HCT116 (cell line): Measurements from ENCODE around the gene CUEDC1. TPM values are rescaled to one million over a fixed set of nuclear protein-coding genes. Genes with fewer than 3 reads are reported as not detected.
A peak's percentile ranks its signal among the peaks of the same experiment; 100 is the strongest.

ENCODE experiments used
- ATAC-seq: fragments of 200-7000 bp; cut with Tn5 transposase; 2 replicates; pipeline ENCODE4 v1.9.1; 2020; ENCODE audit warnings: mild to moderate bottlenecking, moderate library complexity
- BruUV-seq: library from RNA; stranded (reverse); fragments of 400-500 nt; replicated peaks from 2 replicates; lab custom pipeline; 2021; lab: Mats Ljungman, UMichigan
- CTCF ChIA-PET: fragments of 300-600 bp; sonication (Branson Sonifier 250); formaldehyde crosslinking; loops from one replicate; lab custom pipeline; 2021; ENCODE audit warnings: antibody characterized with exemption; lab: Charles Lee
- POLR2A ChIA-PET: fragments of 300-600, 350-600 bp; sonication (Branson Sonifier 250); formaldehyde crosslinking; loops from one replicate; lab custom pipeline; 2021; ENCODE audit warnings: antibody characterized with exemption; lab: Charles Lee
- RAD21 ChIA-PET, 2 experiments: fragments of 300-600 bp; sonication (Branson Sonifier 250); formaldehyde crosslinking; loops; one replicate each; lab custom pipeline; 2023; ENCODE audit warnings: low total read pairs in 2 of 2; ENCODE audit not compliant: uncharacterized antibody in 2 of 2, unreplicated experiment in 2 of 2, low non-redundant PET in 1 of 2; lab: Charles Lee
- DNase-seq: peaks from one replicate; pipeline ENCODE4 v3.0.0-alpha.2; 2010; ENCODE audit warnings: low read depth, low spot score
- H2AFZ ChIP-seq: fragments of 200-600 bp; shearing (Covaris generic), sonication (generic); 2 replicates; pipeline ENCODE4 v1.6.1; 2017; ENCODE audit warnings: low read depth, mixed run types, mixed read lengths, antibody characterized with exemption, low read length; ENCODE audit not compliant: poor library complexity, severe bottlenecking
- H3K27ac ChIP-seq: 2 replicates; pipeline ENCODE4 v1.5.1; 2012; ENCODE audit warnings: low read depth, low read length
- H3K27me3 ChIP-seq: fragments of 200-600 bp; sonication (generic); 2 replicates; pipeline ENCODE4 v1.6.1; 2016; ENCODE audit warnings: mixed run types, low read length, mixed read lengths; ENCODE audit not compliant: insufficient read depth
- H3K36me3 ChIP-seq, 2 experiments: fragments of 200-500 bp in 1 of 2; fragments of 200-600 bp in 1 of 2; sonication (Bioruptor generic) in 1 of 2; sonication (generic) in 1 of 2; 2 replicates each; pipeline versions ENCODE4 v1.5.1 to v1.6.1; 2014 to 2016; ENCODE audit warnings: low read length in 2 of 2, inconsistent platforms in 1 of 2, mixed read lengths in 1 of 2, mixed run types in 1 of 2; ENCODE audit not compliant: insufficient read depth in 2 of 2, control insufficient read depth in 1 of 2
- H3K4me1 ChIP-seq, 2 experiments: fragments of 200-600 bp in 1 of 2; sonication (generic) in 1 of 2; 2 replicates each; pipeline versions ENCODE4 v1.5.1 to v1.6.1; 2012 to 2017; ENCODE audit warnings: low read length in 2 of 2, inconsistent platforms in 1 of 2, mild to moderate bottlenecking in 1 of 2, mixed read lengths in 1 of 2, mixed run types in 1 of 2, moderate library complexity in 1 of 2; ENCODE audit not compliant: insufficient read depth in 2 of 2, control insufficient read depth in 1 of 2
- H3K4me2 ChIP-seq: fragments of 200-600 bp; sonication (generic); 2 replicates; pipeline ENCODE4 v1.6.1; 2017; ENCODE audit warnings: mixed run types, low read length, mixed read lengths
- H3K4me3 ChIP-seq, 2 experiments: fragments of 200-600 bp in 1 of 2; sonication (generic) in 1 of 2; replicated peaks in 1 of 2; 2 replicates each; pipeline ENCODE4 v1.5.1; 2011 to 2016; ENCODE audit warnings: low read length in 2 of 2, control low read depth in 1 of 2, low read depth in 1 of 2, mild to moderate bottlenecking in 1 of 2, mixed read lengths in 1 of 2, mixed run types in 1 of 2
- H3K79me2 ChIP-seq: fragments of 200-600 bp; sonication (generic); 2 replicates; pipeline ENCODE4 v1.6.1; 2017; ENCODE audit warnings: mild to moderate bottlenecking, mixed run types, low read length, moderate library complexity, mixed read lengths; ENCODE audit not compliant: insufficient read depth
- H3K9ac ChIP-seq: fragments of 200-600 bp; sonication (generic); 2 replicates; pipeline ENCODE4 v1.6.1; 2016; ENCODE audit warnings: low read length, mixed read lengths
- H3K9me2 ChIP-seq: fragments of 200-600 bp; sonication (generic), shearing (Covaris generic); 2 replicates; pipeline ENCODE4 v1.6.1; 2017; ENCODE audit warnings: mixed run types, mild to moderate bottlenecking, moderate library complexity; ENCODE audit not compliant: insufficient read depth
- H3K9me3 ChIP-seq, 2 experiments: fragments of 200-500 bp in 1 of 2; fragments of 200-600 bp in 1 of 2; sonication (Bioruptor generic) in 1 of 2; sonication (generic) in 1 of 2; 2 replicates each; pipeline ENCODE4 v1.6.1; 2014 to 2017; ENCODE audit warnings: low read length in 2 of 2, mixed read lengths in 2 of 2, inconsistent platforms in 1 of 2, low read depth in 1 of 2, mild to moderate bottlenecking in 1 of 2, mixed run types in 1 of 2, moderate library complexity in 1 of 2; ENCODE audit not compliant: control insufficient read depth in 1 of 2, insufficient read depth in 1 of 2
- H4K20me1 ChIP-seq: fragments of 200-600 bp; sonication (generic), shearing (Covaris generic); 2 replicates; pipeline ENCODE4 v1.6.1; 2017; ENCODE audit warnings: mixed run types, mild to moderate bottlenecking, moderate library complexity; ENCODE audit not compliant: insufficient read depth
- CTCF ChIP-seq, 3 experiments: fragments of 200-600 bp in 1 of 3; sonication (generic) in 1 of 3; IDR thresholded peaks in 2 of 3; conservative IDR thresholded peaks in 1 of 3; 2 replicates each; pipeline ENCODE4 v1.5.1; 2012 to 2017; ENCODE audit warnings: low read depth in 2 of 3, low read length in 2 of 3, antibody characterized with exemption in 1 of 3, borderline replicate concordance in 1 of 3, control low read depth in 1 of 3, mild to moderate bottlenecking in 1 of 3, mixed read lengths in 1 of 3, mixed run types in 1 of 3, moderate library complexity in 1 of 3; ENCODE audit not compliant: insufficient read depth in 1 of 3
- ELF1 ChIP-seq: IDR thresholded peaks from 2 replicates; pipeline ENCODE4 v1.6.1; 2012; ENCODE audit warnings: low read depth, borderline replicate concordance
- EZH2 ChIP-seq: fragments of 200-600 bp; sonication (generic); IDR thresholded peaks from 2 replicates; pipeline ENCODE4 v1.6.1; 2017; ENCODE audit warnings: antibody characterized with exemption, mixed run types
- EZH2phosphoT487 ChIP-seq: fragments of 200-600 bp; IDR thresholded peaks from 2 replicates; pipeline ENCODE4 v1.6.1; 2018; ENCODE audit warnings: antibody characterized with exemption, borderline replicate concordance
- FOSL1 ChIP-seq: IDR thresholded peaks from 2 replicates; pipeline ENCODE4 v1.6.1; 2012; ENCODE audit warnings: low read depth
- JUND ChIP-seq: IDR thresholded peaks from 2 replicates; pipeline ENCODE4 v1.6.1; 2012
- POLR2A ChIP-seq: IDR thresholded peaks from 2 replicates; pipeline ENCODE4 v1.7.0; 2011; ENCODE audit warnings: borderline replicate concordance; ENCODE audit not compliant: insufficient read depth, insufficient read length; ENCODE audit errors: extremely low read depth
- POLR2AphosphoS5 ChIP-seq: IDR thresholded peaks from 2 replicates; pipeline ENCODE4 v1.6.1; 2011; ENCODE audit warnings: mild to moderate bottlenecking, low read depth, low read length, moderate library complexity
- RAD21 ChIP-seq: IDR thresholded peaks from 2 replicates; pipeline ENCODE4 v1.6.1; 2012; ENCODE audit warnings: low read depth, mild to moderate bottlenecking
- YY1 ChIP-seq: IDR thresholded peaks from 2 replicates; pipeline ENCODE4 v1.6.1; 2011; ENCODE audit warnings: low read length, low read depth, moderate library complexity, mild to moderate bottlenecking; ENCODE audit not compliant: insufficient replicate concordance; ENCODE audit errors: extremely low read depth
- intact Hi-C: fragments of 100-400 bp; cut with micrococcal nuclease; formaldehyde crosslinking; loops from 2 replicates; pipeline ENCODE4 v1.10.0; 2022
- total RNA-seq: library from RNA; stranded (reverse); gene quantifications from one replicate; pipeline ENCODE4 v1.2.1, GENCODE V29; 2021; ENCODE audit not compliant: unreplicated experiment

Gene CUEDC1
- total RNA-seq, 1 experiment from 2014 or later, result 60.2 TPM

- H3K36me3 ChIP-seq, result peaks cover 2 to 37% of the 10 kb centered on the region in 2 experiments; a peak in 2 of 4 replicates
- no peaks in the 10 kb centered on the region for H3K27me3 ChIP-seq
- DNase-seq, result no peak
- no peaks in the 10 kb centered on the region for H3K9me3 ChIP-seq
- H3K9ac ChIP-seq, result peak overlapping the region; percentile 24
- no peak for TF ChIP-seq FOSL1
- TF ChIP-seq EZH2phosphoT487, result no peak
- TF ChIP-seq EZH2, result no peak
- no peak for TF ChIP-seq POLR2AphosphoS5
- TF ChIP-seq YY1, result no peak
- no peak for TF ChIP-seq ELF1
- TF ChIP-seq CTCF (IDR thresholded peaks at IDR 0.05 in 2 of 3, conservative IDR thresholded peaks at IDR 0.05 in 1 of 3; ENCODE audit: borderline replicate concordance in 1 of 3, insufficient read depth in 1 of 3, low read depth in 2 of 3, low read length in 2 of 3), result no peak
- no peak for TF ChIP-seq RAD21
- no peak for TF ChIP-seq JUND
- TF ChIP-seq POLR2A, result no peak
- H3K79me2 ChIP-seq, result peaks cover 4% of the 10 kb centered on the region; the same call in 1 of the 2 replicates
- no peak overlapping the region for H2AFZ ChIP-seq
- CTCF ChIA-PET, result interaction anchor here (0.8 to 5.0 kb wide), 6 partner anchors 11 to 129 kb away, joined by 3 to 36 read pairs (median 7); no protein-coding TSS in a partner anchor
- no TSS peak for BruUV-seq
- no peak overlapping the region for H3K27ac ChIP-seq
- H3K4me3 ChIP-seq, result no peak overlapping the region
- peak overlapping the region; percentile 40 for H3K4me2 ChIP-seq
- peaks cover 59 to 93% of the 10 kb centered on the region in 2 experiments for H3K4me1 ChIP-seq
- POLR2A ChIA-PET, result interaction anchor here (0.6 to 3.0 kb wide), 5 partner anchors 9 to 86 kb away, joined by 3 to 25 read pairs (median 9); no protein-coding TSS in a partner anchor
- no peaks in the 10 kb centered on the region for H3K9me2 ChIP-seq
- intact Hi-C loops, result no loop called here
- no peaks in the 10 kb centered on the region for H4K20me1 ChIP-seq
- no peak for ATAC-seq
- RAD21 ChIA-PET, result interaction anchor here (0.5 to 1.9 kb wide), 4 partner anchors 9 to 116 kb away, joined by 3 to 6 read pairs (median 4); no protein-coding TSS in a partner anchor
These were observed 85.0 kb downstream of the CUEDC1 start for GRCh38 chr17:57870283-57870635.
